Mesenchymal stem cell (in vitro differentiated cells and primary cell): ENCODE results near the gene KCNAB2.

ENCODE experiments used
- DNase-seq: peaks from one replicate; pipeline ENCODE4 v3.0.0-alpha.2; 2013
- H2AFZ ChIP-seq: one replicate; pipeline ENCODE4 v1.6.1; 2013; ENCODE audit warnings: low read depth, mild to moderate bottlenecking, control low read depth, inconsistent platforms, low read length, moderate library complexity
- H2AK5ac ChIP-seq: 2 replicates; pipeline ENCODE4 v1.6.1; 2013; ENCODE audit warnings: low read length, moderate library complexity, mild to moderate bottlenecking, inconsistent platforms; ENCODE audit not compliant: severe bottlenecking
- H2BK120ac ChIP-seq: one replicate; pipeline ENCODE4 v1.6.1; 2013; ENCODE audit warnings: low read depth, mild to moderate bottlenecking, inconsistent platforms, low read length, moderate library complexity
- H2BK12ac ChIP-seq, 2 experiments: one replicate each; pipeline ENCODE4 v1.6.1; 2013; ENCODE audit warnings: inconsistent platforms in 2 of 2, low read length in 2 of 2, mild to moderate bottlenecking in 2 of 2, moderate library complexity in 2 of 2, control low read depth in 1 of 2
- H2BK15ac ChIP-seq: one replicate; pipeline ENCODE4 v1.6.1; 2013; ENCODE audit warnings: mild to moderate bottlenecking, low read depth, inconsistent platforms; ENCODE audit not compliant: poor library complexity, severe bottlenecking
- H2BK5ac ChIP-seq: 2 replicates; pipeline ENCODE4 v1.6.1; 2013; ENCODE audit warnings: low read depth, mild to moderate bottlenecking, low read length, control low read depth, inconsistent platforms; ENCODE audit not compliant: poor library complexity, severe bottlenecking
- H3K14ac ChIP-seq, 2 experiments: one replicate each; pipeline ENCODE4 v1.6.1; 2013; ENCODE audit warnings: inconsistent platforms in 2 of 2, low read length in 2 of 2, control low read depth in 1 of 2, mild to moderate bottlenecking in 1 of 2, moderate library complexity in 1 of 2
- H3K18ac ChIP-seq, 2 experiments: one replicate each; pipeline ENCODE4 v1.6.1; 2013; ENCODE audit warnings: inconsistent platforms in 2 of 2, low read length in 2 of 2, control low read depth in 1 of 2, low read depth in 1 of 2, mild to moderate bottlenecking in 1 of 2
- H3K23ac ChIP-seq, 2 experiments: one replicate each; pipeline ENCODE4 v1.6.1; 2013; ENCODE audit warnings: inconsistent platforms in 2 of 2, low read length in 2 of 2, mild to moderate bottlenecking in 2 of 2, moderate library complexity in 2 of 2, control low read depth in 1 of 2
- H3K27ac ChIP-seq: 2 replicates; pipeline ENCODE4 v1.5.1; 2013; ENCODE audit warnings: mild to moderate bottlenecking, moderate library complexity, low read length, control low read depth, inconsistent platforms; ENCODE audit not compliant: poor library complexity, severe bottlenecking
- H3K27me3 ChIP-seq, 2 experiments: 2 replicates each; pipeline versions ENCODE4 v1.6.1 to v1.7.0; 2013; ENCODE audit warnings: low read length in 2 of 2, mild to moderate bottlenecking in 2 of 2, moderate library complexity in 2 of 2, control low read depth in 1 of 2, inconsistent platforms in 1 of 2; ENCODE audit not compliant: control insufficient read depth in 1 of 2, insufficient read depth in 1 of 2
- H3K36me3 ChIP-seq, 2 experiments: 2 replicates each; pipeline versions ENCODE4 v1.6.1 to v1.7.0; 2013; ENCODE audit warnings: low read length in 2 of 2, control low read depth in 1 of 2, inconsistent platforms in 1 of 2, low read depth in 1 of 2, mild to moderate bottlenecking in 1 of 2; ENCODE audit not compliant: insufficient read depth in 2 of 2, control insufficient read depth in 1 of 2
- H3K4ac ChIP-seq, 2 experiments: one replicate each; pipeline ENCODE4 v1.6.1; 2013; ENCODE audit warnings: inconsistent platforms in 2 of 2, low read length in 2 of 2, mild to moderate bottlenecking in 2 of 2, moderate library complexity in 2 of 2, control low read depth in 1 of 2, low read depth in 1 of 2
- H3K4me1 ChIP-seq: 2 replicates; pipeline ENCODE4 v1.6.1; 2013; ENCODE audit warnings: low read depth, low read length, control low read depth; ENCODE audit not compliant: control insufficient read depth, insufficient read depth
- H3K4me2 ChIP-seq: 2 replicates; pipeline ENCODE4 v1.6.1; 2013; ENCODE audit warnings: low read length, mild to moderate bottlenecking, inconsistent platforms; ENCODE audit not compliant: poor library complexity, severe bottlenecking
- H3K4me3 ChIP-seq, 2 experiments: 2 replicates each; pipeline versions ENCODE4 v1.5.1 to v1.7.0; 2013; ENCODE audit warnings: low read length in 2 of 2, mild to moderate bottlenecking in 2 of 2, control low read depth in 1 of 2, low read depth in 1 of 2; ENCODE audit not compliant: insufficient read depth in 1 of 2
- H3K79me1 ChIP-seq: replicated peaks from 2 replicates; pipeline ENCODE4 v1.6.1; 2013; ENCODE audit warnings: mild to moderate bottlenecking, control low read depth, low read length, inconsistent platforms; ENCODE audit not compliant: poor library complexity, severe bottlenecking
- H3K9ac ChIP-seq: 2 replicates; pipeline ENCODE4 v1.7.0; 2013; ENCODE audit warnings: mild to moderate bottlenecking, low read length, moderate library complexity
- H3K9me3 ChIP-seq: 2 replicates; pipeline ENCODE4 v1.7.0; 2013; ENCODE audit warnings: mild to moderate bottlenecking, low read length; ENCODE audit not compliant: control insufficient read depth
- H4K8ac ChIP-seq: one replicate; pipeline ENCODE4 v1.6.1; 2013; ENCODE audit warnings: inconsistent platforms, mild to moderate bottlenecking, low read length, moderate library complexity
- H4K91ac ChIP-seq: one replicate; pipeline ENCODE4 v1.6.1; 2013; ENCODE audit warnings: mild to moderate bottlenecking, low read length, inconsistent platforms
- WGBS: methylation state at CpG from one replicate; pipeline ENCODE4 v1.1.7; 2013; ENCODE audit warnings: mixed read lengths; 5-methylcytosine and 5-hydroxymethylcytosine counted together

The KCNAB2 gene

GRCh38 chr1:6094801-6095505, 49.3 kb downstream of the KCNAB2 start:
- Histone ChIP-seq H3K27ac (no peak overlapping the region), H3K9me3 (no peaks in the 10 kb centered on the region), H3K18ac (no peak overlapping the region), H2AFZ (no peak overlapping the region), H3K4me1 (no peaks in the 10 kb centered on the region), H2BK15ac (no peak overlapping the region), H2AK5ac (no peak overlapping the region), H3K9ac (no peak overlapping the region), H3K27me3 (peaks cover 8 to 23% of the 10 kb centered on the region in 2 experiments), H3K4ac (no peak overlapping the region), H3K4me3 (no peak overlapping the region), H3K79me1 (no peaks in the 10 kb centered on the region), H2BK120ac (no peak overlapping the region), H4K8ac (no peak overlapping the region), H3K14ac (no peak overlapping the region), H2BK5ac (no peak overlapping the region), H3K36me3 (no peaks in the 10 kb centered on the region), H4K91ac (no peak overlapping the region), H3K23ac (no peak overlapping the region), H3K4me2 (no peak overlapping the region), H2BK12ac (no peak overlapping the region)
- no peak for DNase-seq
- 81% methylated on average over 21 of the region's 21 CpGs for WGBS

GRCh38 chr1:6095511-6096242, 50.0 kb downstream of the KCNAB2 start:
- no peak overlapping the region for H3K27ac ChIP-seq
- H3K14ac ChIP-seq = no peak overlapping the region
- no peak overlapping the region for H3K9ac ChIP-seq
- H3K4me2 ChIP-seq = no peak overlapping the region
- no peak overlapping the region for H2BK15ac ChIP-seq
- DNase-seq = no peak
- H3K4ac ChIP-seq = no peak overlapping the region
- H4K8ac ChIP-seq = no peak overlapping the region
- 78% methylated on average over 10 of the region's 13 CpGs for WGBS
- H2BK5ac ChIP-seq = no peak overlapping the region
- no peak overlapping the region for H3K23ac ChIP-seq
- no peaks in the 10 kb centered on the region for H3K9me3 ChIP-seq
- H3K4me1 ChIP-seq = no peaks in the 10 kb centered on the region
- H2BK12ac ChIP-seq = no peak overlapping the region
- no peak overlapping the region for H4K91ac ChIP-seq
- H3K36me3 ChIP-seq = no peaks in the 10 kb centered on the region
- no peak overlapping the region for H2AFZ ChIP-seq
- no peak overlapping the region for H3K18ac ChIP-seq
- no peak overlapping the region for H2BK120ac ChIP-seq
- no peak overlapping the region for H3K4me3 ChIP-seq
- no peaks in the 10 kb centered on the region for H3K79me1 ChIP-seq
- peaks cover 8 to 26% of the 10 kb centered on the region in 2 experiments for H3K27me3 ChIP-seq
- no peak overlapping the region for H2AK5ac ChIP-seq

- Histone ChIP-seq H4K91ac (no peak overlapping the region), H3K4me2 (no peak overlapping the region)
- WGBS = 84% methylated on average over 23 of the region's 23 CpGs
Observed at GRCh38 chr1:6096243-6097116, 50.8 kb downstream of the KCNAB2 start.

More at GRCh38 chr1:6096243-6097116, 50.8 kb downstream of the KCNAB2 start:
- H2BK12ac ChIP-seq = no peak overlapping the region
- no peak overlapping the region for H3K14ac ChIP-seq
- no peak overlapping the region for H3K9ac ChIP-seq
- H3K4me1 ChIP-seq = no peaks in the 10 kb centered on the region
- no peak overlapping the region for H2BK5ac ChIP-seq
- H2AFZ ChIP-seq = no peak overlapping the region
- DNase-seq = no peak
- H3K36me3 ChIP-seq = no peaks in the 10 kb centered on the region
- no peaks in the 10 kb centered on the region for H3K79me1 ChIP-seq
- H2AK5ac ChIP-seq = no peak overlapping the region
- H2BK120ac ChIP-seq = no peak overlapping the region
- no peak overlapping the region for H2BK15ac ChIP-seq
- no peak overlapping the region for H4K8ac ChIP-seq
- H3K4me3 ChIP-seq = no peak overlapping the region
- H3K9me3 ChIP-seq = no peaks in the 10 kb centered on the region
- H3K23ac ChIP-seq = no peak overlapping the region
- no peak overlapping the region for H3K27ac ChIP-seq
- H3K18ac ChIP-seq = no peak overlapping the region
- H3K27me3 ChIP-seq = peaks cover 8 to 34% of the 10 kb centered on the region in 2 experiments
- no peak overlapping the region for H3K4ac ChIP-seq
